Measurements from ENCODE around the gene LBHD2.
A peak's percentile ranks its signal among the peaks of the same experiment; 100 is the strongest.
"Not testable (repeated sequence)": the region's sequence is repeated elsewhere in the genome, so short reads cannot be mapped to it uniquely, and the experiment has no call there.

LBHD2 gene

GRCh38 chr14:103113303-103113702 is 29.3 kb downstream of the LBHD2 start:
- H3K4me1 ChIP-seq (ENCODE audit: control insufficient read depth, low read length), result peaks cover 71% of the 10 kb centered on the region
- no peaks in the 10 kb centered on the region for H3K9me2 ChIP-seq (replicated peaks; ENCODE audit: control insufficient read depth, low read length)
- H4K20me1 ChIP-seq (ENCODE audit: control insufficient read depth, insufficient read depth, low read depth, low read length), result no peaks in the 10 kb centered on the region
- no peaks in the 10 kb centered on the region for H3K27me3 ChIP-seq (ENCODE audit: control insufficient read depth, low read length)
- no peaks in the 10 kb centered on the region for H3K9me3 ChIP-seq (ENCODE audit: control insufficient read depth, insufficient read depth, low read length)
- H3K4me2 ChIP-seq (ENCODE audit: low read length), result peak overlapping the region; percentile 78; the same call in 1 of the 2 replicates
- H3K79me2 ChIP-seq (ENCODE audit: control insufficient read depth, low read length), result no peaks in the 10 kb centered on the region
- TF ChIP-seq EZH2phosphoT487 (IDR thresholded peaks at IDR 0.05; ENCODE audit: borderline replicate concordance, low read length), result no peak
- H3K36me3 ChIP-seq (ENCODE audit: control insufficient read depth, low read length), result no peaks in the 10 kb centered on the region
- no peak overlapping the region for H3K4me3 ChIP-seq (ENCODE audit: low read length)
- H3K27ac ChIP-seq (ENCODE audit: low read depth, low read length), result no peak overlapping the region
- peaks cover 8% of the 10 kb centered on the region for H3F3A ChIP-seq (ENCODE audit: control insufficient read depth, insufficient read depth)

DNA sequence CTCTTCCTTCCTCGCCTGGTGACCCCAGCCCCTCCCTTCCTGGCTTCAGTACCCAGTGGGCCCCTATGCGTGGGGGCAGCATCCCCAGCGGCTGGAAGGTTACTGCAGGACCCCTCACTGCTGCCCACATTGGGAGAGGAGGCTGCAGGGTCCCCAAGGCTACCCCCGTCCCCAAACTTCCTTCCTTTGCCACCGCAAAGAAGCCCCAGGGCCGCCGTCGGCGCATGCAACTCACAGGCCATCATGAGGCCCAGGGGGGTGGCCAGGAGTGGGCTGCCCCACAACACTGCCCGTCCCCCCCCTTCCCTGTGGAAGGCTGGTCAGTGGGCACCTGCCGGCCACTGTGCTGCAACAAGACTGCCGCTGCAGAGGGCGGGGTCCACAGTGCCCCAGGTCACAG is 29.8 kb downstream of the LBHD2 start:
- Histone ChIP-seq H3K9me3 (ENCODE audit: control insufficient read depth, insufficient read depth, low read length) (no peaks in the 10 kb centered on the region), H3K36me3 (ENCODE audit: control insufficient read depth, low read length) (no peaks in the 10 kb centered on the region), H3F3A (ENCODE audit: control insufficient read depth, insufficient read depth) (peaks cover 8% of the 10 kb centered on the region), H3K9me2 (replicated peaks; ENCODE audit: control insufficient read depth, low read length) (no peaks in the 10 kb centered on the region), H3K4me2 (ENCODE audit: low read length) (no peak overlapping the region), H3K4me1 (ENCODE audit: control insufficient read depth, low read length) (peaks cover 71% of the 10 kb centered on the region), H3K4me3 (ENCODE audit: low read length) (no peak overlapping the region), H3K79me2 (ENCODE audit: control insufficient read depth, low read length) (no peaks in the 10 kb centered on the region), H4K20me1 (ENCODE audit: control insufficient read depth, insufficient read depth, low read depth, low read length) (no peaks in the 10 kb centered on the region), H3K27ac (ENCODE audit: low read depth, low read length) (no peak overlapping the region), H3K27me3 (ENCODE audit: control insufficient read depth, low read length) (no peaks in the 10 kb centered on the region)
- TF ChIP-seq CTCF (IDR thresholded peaks at IDR 0.05; ENCODE audit: low read depth, low read length, poor library complexity, severe bottlenecking) (no peak), EZH2phosphoT487 (IDR thresholded peaks at IDR 0.05; ENCODE audit: borderline replicate concordance, low read length) (no peak)

GRCh38 chr14:103115086-103115679 is 31.2 kb downstream of the LBHD2 start:
- Histone ChIP-seq H3F3A (ENCODE audit: control insufficient read depth, insufficient read depth) (peaks cover 16% of the 10 kb centered on the region), H3K4me2 (ENCODE audit: low read length) (peak overlapping the region; percentile 50; the same call in 1 of the 2 replicates), H3K4me3 (ENCODE audit: low read length) (0 out of 2 replicates have a peak overlapping the region, but pooled peaks have one; percentile 22), H3K4me1 (ENCODE audit: control insufficient read depth, low read length) (peaks cover 77% of the 10 kb centered on the region)
- H3K36me3 ChIP-seq (ENCODE audit: control insufficient read depth, low read length); H3K79me2 ChIP-seq (ENCODE audit: control insufficient read depth, low read length); H3K9me2 ChIP-seq (replicated peaks; ENCODE audit: control insufficient read depth, low read length); H3K27ac ChIP-seq (ENCODE audit: low read depth, low read length); H3K27me3 ChIP-seq (ENCODE audit: control insufficient read depth, low read length); H4K20me1 ChIP-seq (ENCODE audit: control insufficient read depth, insufficient read depth, low read depth, low read length); H3K9me3 ChIP-seq (ENCODE audit: control insufficient read depth, insufficient read depth, low read length): not testable (repeated sequence)

- no peak overlapping the region for H3K4me2 ChIP-seq (ENCODE audit: low read length)
- no peaks in the 10 kb centered on the region for H3K9me2 ChIP-seq (replicated peaks; ENCODE audit: control insufficient read depth, low read length)
- peaks cover 77% of the 10 kb centered on the region for H3K4me1 ChIP-seq (ENCODE audit: control insufficient read depth, low read length)
- H3K27me3 ChIP-seq (ENCODE audit: control insufficient read depth, low read length), result no peaks in the 10 kb centered on the region
- no peaks in the 10 kb centered on the region for H3K9me3 ChIP-seq (ENCODE audit: control insufficient read depth, insufficient read depth, low read length)
- H3F3A ChIP-seq (ENCODE audit: control insufficient read depth, insufficient read depth), result peaks cover 17% of the 10 kb centered on the region
- H3K27ac ChIP-seq (ENCODE audit: low read depth, low read length), result no peak overlapping the region
- H4K20me1 ChIP-seq (ENCODE audit: control insufficient read depth, insufficient read depth, low read depth, low read length), result no peaks in the 10 kb centered on the region
- H3K79me2 ChIP-seq (ENCODE audit: control insufficient read depth, low read length), result no peaks in the 10 kb centered on the region
- H3K36me3 ChIP-seq (ENCODE audit: control insufficient read depth, low read length), result no peaks in the 10 kb centered on the region
- TF ChIP-seq EZH2phosphoT487 (IDR thresholded peaks at IDR 0.05; ENCODE audit: borderline replicate concordance, low read length) (no peak), CTCF (IDR thresholded peaks at IDR 0.05; ENCODE audit: low read depth, low read length, poor library complexity, severe bottlenecking) (no peak)
- no peak overlapping the region for H3K4me3 ChIP-seq (ENCODE audit: low read length)
Measured at GRCh38 chr14:103115845-103116572, 32.0 kb downstream of the LBHD2 start.

Data from DOHH2 (cell line).